DOHH2 (cell line): ENCODE measurements around the gene PRKCSH.

Experiments used
- EZH2phosphoT487 ChIP-seq: fragments of 200-600 bp; sonication (generic); IDR thresholded peaks from 2 replicates; pipeline ENCODE4 v1.6.1; 2017; ENCODE audit warnings: borderline replicate concordance, mild to moderate bottlenecking, antibody characterized with exemption, low read length, moderate library complexity, mixed read lengths
- TF ChIP-seq, protein P1 (sequence below): fragments of 200-600 bp; sonication (generic); IDR thresholded peaks from one replicate; pipeline ENCODE4 v1.5.1; 2014; ENCODE audit warnings: antibody characterized with exemption, mild to moderate bottlenecking, low read depth, low read length; ENCODE audit not compliant: poor library complexity, severe bottlenecking

DNA sequence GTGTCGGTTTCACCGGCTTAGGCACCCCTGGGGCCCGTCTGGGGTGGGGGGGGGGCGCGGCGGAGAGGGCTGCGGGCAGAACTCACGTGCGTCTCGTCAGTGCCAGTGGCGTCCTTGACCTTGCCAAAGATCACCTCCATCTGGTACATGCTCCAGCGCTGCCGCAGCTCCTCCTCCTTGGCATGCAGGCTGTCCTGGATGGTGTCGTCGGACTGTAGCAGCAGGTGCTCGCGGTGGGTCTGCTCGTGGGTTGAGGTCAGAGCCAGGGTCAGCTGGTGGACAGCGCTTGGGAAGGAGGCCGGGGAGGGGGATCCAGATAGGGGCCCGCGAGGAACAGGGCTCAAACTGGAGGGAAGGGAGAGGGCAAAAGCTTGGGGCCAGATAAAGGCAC, 11.6 kb upstream of the PRKCSH start:
- TF ChIP-seq, protein P1, sequence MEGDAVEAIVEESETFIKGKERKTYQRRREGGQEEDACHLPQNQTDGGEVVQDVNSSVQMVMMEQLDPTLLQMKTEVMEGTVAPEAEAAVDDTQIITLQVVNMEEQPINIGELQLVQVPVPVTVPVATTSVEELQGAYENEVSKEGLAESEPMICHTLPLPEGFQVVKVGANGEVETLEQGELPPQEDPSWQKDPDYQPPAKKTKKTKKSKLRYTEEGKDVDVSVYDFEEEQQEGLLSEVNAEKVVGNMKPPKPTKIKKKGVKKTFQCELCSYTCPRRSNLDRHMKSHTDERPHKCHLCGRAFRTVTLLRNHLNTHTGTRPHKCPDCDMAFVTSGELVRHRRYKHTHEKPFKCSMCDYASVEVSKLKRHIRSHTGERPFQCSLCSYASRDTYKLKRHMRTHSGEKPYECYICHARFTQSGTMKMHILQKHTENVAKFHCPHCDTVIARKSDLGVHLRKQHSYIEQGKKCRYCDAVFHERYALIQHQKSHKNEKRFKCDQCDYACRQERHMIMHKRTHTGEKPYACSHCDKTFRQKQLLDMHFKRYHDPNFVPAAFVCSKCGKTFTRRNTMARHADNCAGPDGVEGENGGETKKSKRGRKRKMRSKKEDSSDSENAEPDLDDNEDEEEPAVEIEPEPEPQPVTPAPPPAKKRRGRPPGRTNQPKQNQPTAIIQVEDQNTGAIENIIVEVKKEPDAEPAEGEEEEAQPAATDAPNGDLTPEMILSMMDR: no peak
- TF ChIP-seq EZH2phosphoT487: no peak
